HG03135 (cell line): Measurements from ENCODE around the gene EIF3F.

Experiments used
- ATAC-seq: cut with Tn5 transposase; IDR thresholded peaks from one replicate; pipeline ENCODE4 v1.9.1; 2021; ENCODE audit warnings: mild to moderate bottlenecking, moderate library complexity; ENCODE audit not compliant: unreplicated experiment

The EIF3F gene, protein sequence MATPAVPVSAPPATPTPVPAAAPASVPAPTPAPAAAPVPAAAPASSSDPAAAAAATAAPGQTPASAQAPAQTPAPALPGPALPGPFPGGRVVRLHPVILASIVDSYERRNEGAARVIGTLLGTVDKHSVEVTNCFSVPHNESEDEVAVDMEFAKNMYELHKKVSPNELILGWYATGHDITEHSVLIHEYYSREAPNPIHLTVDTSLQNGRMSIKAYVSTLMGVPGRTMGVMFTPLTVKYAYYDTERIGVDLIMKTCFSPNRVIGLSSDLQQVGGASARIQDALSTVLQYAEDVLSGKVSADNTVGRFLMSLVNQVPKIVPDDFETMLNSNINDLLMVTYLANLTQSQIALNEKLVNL

DNA sequence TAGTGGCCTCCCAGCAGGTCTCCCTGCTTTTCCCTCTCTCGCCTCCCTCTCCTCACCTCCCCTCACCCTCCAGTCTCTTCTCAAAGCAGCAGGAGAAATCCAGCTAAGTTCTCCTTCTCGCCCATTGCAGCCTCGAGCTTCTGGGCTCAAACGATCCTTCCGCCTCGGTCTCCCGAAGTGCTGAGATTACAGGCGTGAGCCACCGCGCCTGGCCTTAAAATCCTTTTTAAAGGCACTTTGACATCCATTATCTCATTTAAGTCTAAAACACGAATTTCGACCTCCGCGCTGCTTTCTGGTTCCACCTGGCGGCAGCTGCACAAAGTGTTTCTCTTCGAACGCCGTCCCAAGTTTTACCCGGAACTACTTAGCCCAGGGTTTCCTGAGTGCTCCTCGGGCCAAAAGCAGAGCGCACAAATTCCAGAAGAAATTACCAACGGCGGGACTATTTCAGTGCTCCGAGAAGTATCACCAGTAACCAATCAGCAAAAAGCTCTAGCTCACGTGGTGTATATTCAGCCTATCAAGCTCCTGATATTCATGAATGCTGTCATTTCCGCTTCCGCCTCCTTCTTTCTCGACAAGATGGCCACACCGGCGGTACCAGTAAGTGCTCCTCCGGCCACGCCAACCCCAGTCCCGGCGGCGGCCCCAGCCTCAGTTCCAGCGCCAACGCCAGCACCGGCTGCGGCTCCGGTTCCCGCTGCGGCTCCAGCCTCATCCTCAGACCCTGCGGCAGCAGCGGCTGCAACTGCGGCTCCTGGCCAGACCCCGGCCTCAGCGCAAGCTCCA is at the start of gene EIF3F:
EIF3F (plus strand) TSS at position 570 of the 792 bp plus-strand sequence; CDS start at position 586, 16 bp downstream.
- ATAC-seq = peak; percentile 94

DNA sequence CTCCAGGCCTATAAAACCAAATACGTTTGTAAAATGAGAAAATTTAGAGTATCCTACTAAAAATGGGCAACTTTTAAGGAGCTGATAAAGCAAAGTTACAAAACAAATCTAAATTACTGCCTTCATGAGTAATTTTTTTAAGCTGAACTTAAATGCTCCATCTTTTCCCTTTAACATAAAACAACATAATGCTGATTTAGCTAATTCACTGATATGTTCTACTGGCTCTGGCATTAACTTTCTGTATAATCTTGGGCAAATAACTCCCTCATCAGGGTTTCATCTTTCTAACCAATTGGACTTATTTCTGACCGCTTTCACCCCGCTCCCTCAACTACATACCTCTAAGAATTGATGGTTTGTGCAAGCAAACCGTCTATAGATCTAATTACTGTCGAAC is 46.0 kb upstream of the EIF3F start:
- no peak for ATAC-seq

DNA sequence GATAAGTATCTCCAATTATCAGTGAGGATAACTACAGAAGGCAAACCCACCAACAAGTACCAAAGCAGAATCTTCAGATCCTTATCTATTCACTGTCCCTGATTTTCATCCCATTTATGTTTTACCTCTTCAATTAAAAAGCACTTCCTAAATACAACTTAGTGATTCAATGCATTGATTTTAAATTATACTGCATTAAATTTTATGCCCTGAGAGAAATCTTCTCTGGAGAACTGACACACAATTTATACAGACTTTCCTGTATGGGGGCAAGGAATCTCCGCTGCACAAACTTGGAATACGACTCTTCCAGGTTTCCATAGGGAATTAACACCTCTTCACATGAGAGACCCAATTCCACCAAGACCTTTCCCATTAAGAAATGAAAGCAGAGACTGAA is 45.5 kb upstream of the EIF3F start, which contains the start of gene OR10A3:
OR10A3 (minus strand) TSS at position 101 of the 400 bp plus-strand sequence. CDS start 2,188 bp downstream, outside the sequence.
- ATAC-seq = no peak

DNA sequence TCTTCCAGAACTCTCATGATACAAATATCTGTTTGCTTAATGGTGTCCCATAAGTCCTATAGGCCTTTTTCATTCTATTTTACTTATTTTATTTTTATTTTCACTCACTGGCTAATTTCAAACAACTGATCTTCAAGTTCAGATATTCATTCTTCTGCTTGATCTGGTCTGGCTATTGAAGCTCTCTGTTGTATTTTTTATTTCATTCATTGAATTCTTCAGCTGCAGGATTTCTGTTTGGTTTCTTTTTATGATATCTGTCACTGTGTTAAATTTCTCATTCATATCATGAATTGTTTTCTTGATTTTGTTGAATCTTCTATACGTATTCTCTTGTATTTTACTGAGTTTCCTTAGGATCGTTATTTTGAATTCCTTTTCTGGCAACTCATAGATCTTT is 43.0 kb upstream of the EIF3F start:
- no peak for ATAC-seq

DNA sequence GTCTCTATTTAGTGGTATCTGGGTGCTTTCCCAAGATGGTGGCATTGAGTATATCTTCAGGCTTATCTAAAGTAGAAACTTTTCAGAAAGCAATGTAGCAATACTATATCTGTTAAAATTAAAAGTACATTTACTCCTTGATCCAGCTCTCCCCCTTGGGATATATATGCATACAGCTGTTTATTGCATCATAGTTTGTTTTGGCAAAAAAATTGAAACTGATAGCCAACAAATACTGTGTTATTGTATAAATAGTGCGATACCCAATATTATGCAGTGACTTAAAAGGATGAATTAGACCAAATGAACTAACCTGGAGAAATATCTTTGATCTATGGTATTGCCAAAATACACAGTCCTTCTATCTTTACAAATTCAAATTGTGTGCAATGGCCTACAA is 37.2 kb upstream of the EIF3F start:
- no peak for ATAC-seq

DNA sequence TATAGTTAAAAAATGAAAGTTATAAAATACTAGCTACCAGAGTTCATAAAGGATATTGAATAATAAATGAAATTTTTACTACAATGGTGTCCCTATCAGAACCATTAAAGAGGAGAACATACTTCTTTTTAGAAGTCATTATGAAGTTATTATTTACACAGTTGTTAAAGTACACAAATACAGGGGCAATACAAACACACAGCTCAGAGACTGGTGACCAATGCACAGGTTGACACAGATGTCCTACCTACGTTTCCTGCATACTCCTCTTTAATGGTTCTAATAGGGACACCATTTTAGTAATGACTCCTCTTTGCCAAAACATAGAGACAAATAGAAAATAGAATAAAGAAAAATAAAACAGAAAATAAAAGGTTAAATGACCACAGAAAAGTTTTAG is 31.9 kb upstream of the EIF3F start:
- ATAC-seq = no peak

DNA sequence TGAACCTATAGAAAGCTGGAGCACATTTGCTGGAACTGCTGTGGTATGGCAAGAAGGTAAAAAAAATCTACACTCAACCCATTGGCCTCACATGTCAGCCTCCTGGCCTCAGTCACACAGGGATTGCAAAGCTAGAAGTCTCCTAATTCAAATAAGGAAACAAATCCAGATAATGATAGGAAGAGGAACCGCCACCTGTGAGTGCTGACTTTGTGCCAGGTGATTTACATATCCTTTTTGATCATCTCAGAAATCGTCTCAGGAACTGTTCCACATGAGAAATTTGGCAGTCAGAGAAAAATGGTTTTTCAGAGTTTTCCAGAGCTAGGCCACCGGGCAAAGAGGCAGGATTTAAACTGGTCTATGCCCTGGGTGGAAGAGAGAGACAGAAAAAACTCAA is 22.9 kb upstream of the EIF3F start:
- ATAC-seq = no peak

DNA sequence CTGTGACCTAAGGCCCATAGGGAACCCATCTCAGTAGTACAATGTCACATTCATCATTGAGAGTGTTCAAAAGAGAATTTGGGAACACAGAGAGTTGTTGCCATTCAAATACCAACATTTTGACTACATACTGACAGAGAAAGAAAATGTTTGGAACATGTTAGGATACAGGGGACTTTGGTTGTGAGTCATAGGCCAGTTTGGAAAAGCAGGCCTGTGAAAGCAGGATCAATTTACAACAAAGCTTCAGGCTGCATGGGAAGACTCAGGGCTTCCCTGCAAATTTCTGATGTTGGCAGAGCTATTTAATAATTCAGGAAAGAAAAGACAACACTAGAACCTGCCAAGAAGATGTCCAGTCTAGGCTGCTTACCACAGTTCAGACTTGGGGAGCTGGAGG is 22.3 kb upstream of the EIF3F start:
- ATAC-seq = no peak

DNA sequence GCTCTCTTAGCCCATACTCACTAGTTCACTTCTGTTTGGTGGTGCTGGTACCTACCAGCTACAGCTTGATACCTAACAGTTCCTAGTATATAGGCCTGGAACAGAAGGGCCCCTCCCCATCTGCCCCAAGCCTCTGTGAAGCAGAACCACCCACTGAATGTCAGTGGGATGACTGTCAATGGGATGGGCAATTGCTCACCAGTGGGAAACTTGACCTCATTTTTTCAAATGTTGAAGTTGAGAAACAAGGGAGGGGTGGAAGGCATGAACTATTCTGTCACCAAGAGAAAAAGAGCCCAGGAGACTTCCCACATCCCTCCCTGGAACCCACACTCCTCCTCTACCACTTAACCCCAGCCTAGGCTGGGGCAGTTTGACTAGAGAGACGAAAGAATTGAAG is 21.8 kb upstream of the EIF3F start, which contains the start of gene NLRP10:
NLRP10 (minus strand) TSS at position 62 of the 400 bp plus-strand sequence. CDS start 1,952 bp downstream, outside the sequence.
- no peak for ATAC-seq

DNA sequence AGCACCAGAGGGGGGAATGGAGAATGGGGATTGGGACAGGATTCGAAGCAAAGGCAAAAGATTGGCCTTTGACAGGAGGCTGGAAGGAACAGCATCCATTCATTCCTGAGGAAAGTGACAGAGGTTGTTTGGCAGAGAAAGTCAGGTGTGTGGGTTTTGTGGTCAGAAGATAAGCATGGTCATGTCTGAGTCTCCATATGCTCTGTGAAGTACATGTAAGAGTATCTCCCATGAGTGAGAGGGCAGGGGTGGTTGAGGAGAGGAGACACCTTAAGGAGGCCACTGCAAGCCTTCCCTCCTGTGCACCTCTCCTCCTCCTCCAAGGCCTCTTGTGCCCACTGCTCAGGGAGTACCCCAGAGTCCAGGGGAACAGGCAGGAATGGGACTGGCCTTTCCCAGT is 20.0 kb upstream of the EIF3F start:
- ATAC-seq = no peak

DNA sequence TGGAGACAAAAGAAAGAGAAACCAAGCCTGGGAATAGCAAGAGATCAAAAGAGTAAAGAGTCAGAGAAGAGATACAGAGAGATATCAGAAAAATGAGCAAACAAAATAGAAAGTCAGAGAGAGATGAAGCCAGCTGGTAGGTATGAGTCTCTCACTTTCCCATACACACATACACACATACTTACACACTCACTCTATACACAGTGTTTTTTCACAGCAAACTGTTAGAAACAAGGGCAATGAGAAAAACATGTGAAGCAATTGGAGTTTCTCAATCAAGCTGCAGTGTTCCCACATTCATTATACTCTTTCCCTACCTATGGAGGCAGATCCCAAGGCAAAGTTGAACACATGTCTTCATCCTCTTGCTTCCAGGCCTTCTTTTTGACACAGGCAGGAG is 19.3 kb upstream of the EIF3F start:
- no peak for ATAC-seq

DNA sequence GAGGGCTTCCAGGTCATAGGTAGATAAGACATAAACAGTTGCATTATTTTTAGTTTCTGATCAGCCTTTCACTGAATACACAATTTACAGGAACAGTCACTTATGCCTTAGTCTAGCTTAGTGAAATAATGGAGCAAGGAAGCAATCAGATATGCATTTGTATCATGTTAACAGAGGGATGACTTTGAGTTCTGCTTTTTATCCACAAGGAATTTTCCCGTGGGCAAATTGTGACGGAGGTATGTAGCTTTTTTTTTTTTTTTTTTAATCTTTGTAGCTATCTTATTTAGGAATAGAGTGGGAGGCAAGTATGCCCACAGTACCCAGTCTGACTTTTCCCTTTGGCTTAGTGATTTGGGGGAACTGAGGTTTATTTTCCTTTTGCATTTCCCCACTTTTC is 18.5 kb upstream of the EIF3F start:
- no peak for ATAC-seq

DNA sequence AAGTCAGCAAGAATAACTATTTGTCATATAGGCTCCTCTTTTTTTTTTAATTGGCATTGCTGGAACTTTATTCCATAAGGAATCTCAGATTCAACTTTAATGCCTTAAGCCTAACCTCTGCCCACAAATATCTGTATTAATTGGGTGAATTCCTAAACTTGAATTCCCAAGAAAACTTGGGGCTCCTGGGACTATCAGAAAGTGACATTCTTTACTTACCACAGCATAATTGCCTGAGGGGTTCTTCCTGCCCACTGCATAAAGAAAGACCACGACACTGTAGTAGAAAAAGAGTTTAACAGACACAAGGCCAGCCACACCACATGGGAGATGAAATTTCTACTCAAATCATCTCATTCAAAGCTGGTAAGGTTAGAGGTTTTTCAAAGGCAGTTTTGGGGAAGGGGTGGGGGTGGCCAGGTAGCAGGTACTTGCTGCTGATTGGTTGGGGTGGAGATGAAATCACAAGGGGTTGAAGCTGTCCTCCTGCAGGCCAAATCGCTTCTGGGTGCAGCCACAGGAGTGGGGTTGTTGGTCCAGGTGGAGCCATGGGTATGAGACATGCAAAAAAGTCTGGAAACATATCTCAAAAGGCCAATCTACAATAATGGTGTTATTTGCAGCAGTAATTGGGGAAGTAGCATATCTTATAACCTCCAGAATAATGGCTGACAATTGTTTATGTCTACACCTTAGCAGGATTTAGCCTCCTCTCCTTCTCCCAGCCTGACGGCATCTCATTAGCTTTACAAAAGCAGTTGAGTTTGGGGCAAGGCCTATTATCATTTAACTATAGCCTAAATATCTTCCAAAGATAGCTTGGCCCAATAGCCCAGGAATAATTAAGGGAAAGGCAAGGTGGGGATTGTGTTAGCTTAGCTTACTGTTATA is 17.1 kb upstream of the EIF3F start:
- ATAC-seq = no peak

DNA sequence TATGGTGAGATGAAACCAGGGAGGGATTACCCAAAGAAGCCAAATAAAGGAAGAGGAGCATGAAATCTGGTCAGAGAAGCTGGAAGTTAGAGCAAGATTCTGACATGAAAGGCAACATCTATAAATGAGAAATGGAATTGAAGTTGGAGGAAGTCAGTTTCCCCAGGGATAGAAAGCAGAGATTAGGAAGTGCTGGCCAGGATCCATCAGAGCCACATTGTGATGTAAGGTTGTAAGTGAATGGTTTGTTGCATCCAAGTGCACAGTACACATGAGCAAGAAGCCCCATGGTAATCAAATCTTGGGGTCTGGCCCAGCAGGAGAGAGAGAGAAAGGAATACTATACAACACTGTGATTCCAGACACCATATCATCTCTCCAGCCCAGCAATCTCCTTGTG is 15.3 kb upstream of the EIF3F start:
- ATAC-seq = no peak

DNA sequence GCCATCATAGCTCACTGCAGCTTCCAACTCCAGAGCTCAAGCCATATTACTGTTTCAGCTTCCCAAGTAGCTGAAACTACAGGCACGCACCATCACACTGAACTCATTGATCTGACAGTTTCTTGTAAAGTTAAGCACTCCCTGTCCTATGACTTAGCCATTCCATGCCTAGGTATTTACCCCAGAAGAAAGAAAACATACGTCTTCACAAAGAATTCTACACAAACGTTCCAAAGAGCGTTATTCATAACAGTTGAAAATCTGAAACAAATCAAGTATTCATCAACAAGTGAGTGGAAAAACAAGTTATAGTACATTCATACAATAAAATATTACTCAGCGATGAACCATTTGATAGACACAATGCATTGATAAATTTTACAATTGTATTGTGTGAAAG is 14.1 kb upstream of the EIF3F start:
- no peak for ATAC-seq

DNA sequence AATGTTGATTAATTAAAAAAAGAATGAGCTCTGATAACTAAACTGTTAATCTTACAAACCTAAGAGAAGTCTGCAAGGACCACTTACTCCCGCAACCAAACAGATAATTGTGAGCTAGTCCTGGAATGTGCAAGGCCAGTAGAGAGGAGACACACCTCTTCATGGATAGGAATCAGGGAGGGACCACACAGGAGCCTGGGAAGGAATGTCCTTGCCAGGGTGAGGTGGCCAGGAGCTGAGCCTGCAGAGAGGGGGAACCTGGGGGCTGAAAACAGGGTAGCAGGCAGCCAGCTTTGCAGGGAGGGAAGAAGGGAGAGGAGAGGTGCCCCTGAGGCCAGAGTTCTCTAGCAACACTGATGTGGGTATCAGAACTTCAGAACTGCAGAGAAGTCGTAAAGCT is 12.5 kb upstream of the EIF3F start:
- no peak for ATAC-seq

DNA sequence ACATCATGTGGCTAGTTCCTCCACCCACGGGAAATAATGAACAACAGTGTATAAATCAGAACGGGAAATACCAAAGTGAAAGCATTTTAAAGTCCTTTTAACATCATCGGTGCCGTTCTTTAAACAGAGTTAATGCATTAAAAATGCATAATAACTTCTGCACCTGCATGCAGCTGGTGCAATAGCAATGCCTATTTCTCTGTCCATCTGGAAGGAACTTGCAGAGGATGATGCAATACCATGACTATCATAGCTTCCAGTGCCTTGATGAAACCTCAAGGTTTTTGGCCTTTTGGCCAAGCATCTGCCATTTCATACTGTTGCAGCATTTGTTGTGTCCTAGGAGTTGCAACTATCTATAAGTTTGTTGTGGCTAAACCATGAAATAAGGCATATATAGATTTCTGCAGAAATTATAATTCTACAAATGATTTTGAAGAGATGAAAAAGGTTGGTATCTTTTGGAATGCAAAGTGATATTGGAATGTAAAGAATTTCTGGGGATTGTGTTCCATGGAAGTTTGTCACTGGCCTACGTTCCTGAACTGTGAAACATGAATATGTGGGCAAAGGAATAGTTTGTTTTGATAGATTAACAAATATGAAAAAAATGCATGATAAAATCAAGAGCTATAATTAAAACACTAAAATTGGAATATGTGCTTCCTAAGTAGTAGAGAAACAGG is 9.8 kb upstream of the EIF3F start:
- no peak for ATAC-seq

DNA sequence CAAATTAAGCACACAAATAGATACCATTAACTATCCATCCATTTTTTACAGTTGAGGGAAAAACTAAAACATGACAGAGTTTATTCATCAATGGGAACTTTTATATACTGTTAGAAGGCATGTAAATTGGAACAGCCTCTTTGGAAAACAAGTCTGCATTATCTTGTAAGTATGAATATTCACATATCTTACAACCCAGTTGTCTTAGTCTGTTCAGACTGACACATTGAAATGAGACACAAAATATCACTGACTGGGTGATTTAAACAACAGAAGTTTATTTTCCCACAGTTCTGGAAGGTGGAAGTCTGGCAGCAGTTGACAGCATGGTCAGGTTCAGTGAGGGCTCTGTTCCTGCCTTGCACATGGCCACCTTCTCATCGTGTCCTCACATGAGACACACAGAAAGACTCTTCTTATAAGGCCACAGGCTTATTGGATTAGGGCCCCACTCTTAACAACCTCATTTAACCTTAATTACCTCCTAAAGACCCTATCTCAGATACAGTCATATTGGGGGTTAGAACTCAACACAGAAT is 5.4 kb upstream of the EIF3F start:
- no peak for ATAC-seq

DNA sequence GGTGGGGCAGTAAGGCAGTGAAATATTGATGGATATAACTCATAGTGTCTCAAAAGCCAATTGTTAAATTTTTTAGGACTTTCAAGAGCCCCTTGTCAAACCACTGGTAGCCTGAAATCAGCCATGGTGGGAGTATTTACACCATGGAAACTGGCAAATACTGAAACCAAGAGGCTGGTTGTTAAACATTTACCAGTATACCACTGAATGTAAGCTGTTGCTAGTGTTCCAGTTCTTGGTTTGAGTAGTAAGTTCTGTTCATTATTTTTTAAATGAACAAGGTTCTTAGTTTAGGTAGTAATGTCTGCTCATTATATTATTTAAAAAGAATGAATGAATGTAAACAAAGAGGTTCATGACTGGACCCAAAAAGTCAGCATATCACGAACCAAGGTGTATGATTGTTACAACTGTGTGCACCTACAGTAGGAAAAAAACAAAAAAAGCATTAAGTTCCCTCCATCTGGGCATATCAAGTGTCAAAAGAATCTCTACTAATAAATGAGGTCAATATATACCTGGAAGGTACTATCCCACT is 4.5 kb upstream of the EIF3F start:
- peak; percentile 44 for ATAC-seq
